Measurements from ENCODE around the gene RARB.

RARB gene

DNA sequence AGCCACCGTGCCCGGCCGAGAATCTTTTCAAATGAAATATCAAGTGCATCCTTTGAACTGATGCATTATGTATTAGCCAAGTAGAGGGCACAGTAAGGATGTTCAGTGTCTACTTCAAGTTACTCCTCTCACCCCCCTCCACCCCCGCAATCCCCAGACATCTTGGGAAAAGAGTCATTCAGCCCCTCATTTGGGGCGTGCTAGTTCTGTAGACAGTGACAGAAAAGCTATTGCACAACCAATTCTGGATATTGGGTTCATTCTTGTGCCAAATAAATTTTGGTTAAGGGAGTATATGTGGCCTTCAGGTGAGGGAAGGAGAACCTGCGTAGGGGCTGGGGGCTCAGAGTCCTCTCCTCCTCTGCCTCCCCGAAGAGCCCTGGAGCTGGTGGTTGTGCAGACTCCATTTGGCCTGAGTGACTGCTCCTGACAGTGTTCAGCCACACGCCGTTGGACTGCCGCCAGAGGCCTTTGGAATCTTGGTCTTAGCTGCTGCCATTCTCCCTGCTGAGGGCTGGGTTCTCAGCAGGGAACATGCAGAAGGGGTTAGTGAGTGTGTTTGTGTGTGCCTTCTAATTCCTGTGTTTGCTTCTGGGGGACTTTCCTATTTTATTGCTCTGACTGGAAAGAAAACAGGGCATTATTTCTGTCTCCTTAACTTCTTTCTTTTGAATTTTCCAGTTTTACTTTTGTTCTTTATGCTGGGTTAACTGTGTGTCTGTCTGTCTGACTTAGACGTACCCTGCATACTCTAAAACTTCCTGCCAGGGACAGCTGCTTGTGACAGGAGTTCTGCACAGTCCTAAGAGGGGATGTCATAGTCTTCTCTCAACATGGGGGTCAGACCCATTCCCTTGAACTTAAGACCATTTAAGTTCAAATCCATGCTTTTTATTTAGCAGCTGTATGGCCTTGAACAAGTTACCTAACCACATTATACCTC lies 21.0 kb downstream of the RARB start:
- no peak for DNase-seq (ENCODE audit: low spot score)

DNA sequence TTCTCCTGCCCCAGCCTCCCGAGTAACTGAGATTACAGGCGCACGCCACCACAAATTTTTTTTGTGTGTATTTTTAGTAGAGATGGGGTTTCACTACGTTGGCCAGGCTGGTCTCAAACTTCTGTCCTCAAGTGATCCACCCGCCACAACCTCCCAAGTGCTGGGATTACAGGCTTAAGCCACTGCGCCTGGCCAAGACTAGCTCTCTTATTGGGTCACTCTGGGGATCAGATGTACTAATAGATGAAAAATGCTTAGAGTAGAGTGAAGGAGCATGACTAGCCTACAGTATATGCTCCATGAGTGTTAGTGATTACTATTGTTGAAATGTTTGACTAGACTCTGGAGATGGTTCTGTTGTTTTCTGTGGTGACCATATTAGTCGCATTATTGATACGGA lies 21.8 kb downstream of the RARB start:
- DNase-seq (ENCODE audit: low spot score) = no peak

DNA sequence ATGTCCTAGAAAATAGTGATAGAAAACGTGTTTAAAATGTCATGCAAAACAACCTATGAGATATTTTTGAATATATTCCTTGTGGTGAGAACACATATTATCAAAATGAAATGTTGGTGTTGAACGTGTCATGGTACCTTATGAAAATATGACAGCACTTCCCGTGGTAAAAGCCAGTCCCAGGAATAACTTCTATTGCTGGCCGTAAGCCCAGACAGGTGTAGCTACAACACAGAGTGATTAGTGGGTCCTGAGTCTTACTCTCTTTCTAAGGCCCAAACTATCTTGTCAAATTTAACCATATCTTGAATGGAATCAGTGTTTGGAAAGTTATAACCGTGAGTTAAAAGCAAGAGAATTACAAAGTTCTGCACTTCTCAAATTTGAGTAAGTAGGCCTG lies 24.1 kb downstream of the RARB start:
- no peak for DNase-seq (ENCODE audit: low spot score)

DNA sequence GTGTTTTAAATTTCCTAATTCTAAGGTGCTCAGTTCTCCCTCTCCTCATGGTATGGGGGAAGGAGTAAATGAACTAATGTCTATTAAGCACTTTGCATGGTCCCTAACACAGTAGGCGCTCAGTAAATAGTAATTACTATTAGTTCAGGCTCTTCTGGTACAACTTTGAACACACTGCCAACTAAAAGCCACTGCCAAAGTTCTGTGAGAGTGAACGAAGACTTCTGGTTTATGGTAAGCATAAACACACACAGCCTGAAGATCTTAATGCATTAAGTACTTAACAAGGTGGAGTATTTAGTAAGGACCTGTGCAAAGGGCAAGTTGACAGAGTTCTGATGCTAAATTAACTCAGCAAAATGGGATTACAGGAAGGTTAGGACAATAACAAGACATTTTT lies 24.7 kb downstream of the RARB start:
- no peak for DNase-seq (ENCODE audit: low spot score)

DNA sequence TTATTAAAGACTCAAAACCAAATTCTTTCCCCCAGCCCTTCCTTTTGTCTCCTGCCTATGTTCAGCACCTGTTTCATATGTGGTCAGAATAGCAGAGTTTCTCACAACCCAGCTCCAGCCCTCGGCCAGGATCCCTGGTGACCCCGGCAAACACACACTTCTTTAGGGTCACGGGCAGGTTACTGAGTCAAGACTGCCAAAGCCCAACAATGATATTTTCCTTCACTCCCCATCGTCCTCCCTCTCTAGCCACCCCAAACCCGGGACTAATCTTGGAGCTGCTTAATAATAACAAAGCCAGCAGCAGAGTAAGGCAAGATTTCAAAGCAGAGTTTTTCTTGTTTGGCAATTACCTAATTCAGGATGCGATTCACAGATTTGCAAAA lies 25.5 kb downstream of the RARB start:
- no peak for DNase-seq (ENCODE audit: low spot score)

DNA sequence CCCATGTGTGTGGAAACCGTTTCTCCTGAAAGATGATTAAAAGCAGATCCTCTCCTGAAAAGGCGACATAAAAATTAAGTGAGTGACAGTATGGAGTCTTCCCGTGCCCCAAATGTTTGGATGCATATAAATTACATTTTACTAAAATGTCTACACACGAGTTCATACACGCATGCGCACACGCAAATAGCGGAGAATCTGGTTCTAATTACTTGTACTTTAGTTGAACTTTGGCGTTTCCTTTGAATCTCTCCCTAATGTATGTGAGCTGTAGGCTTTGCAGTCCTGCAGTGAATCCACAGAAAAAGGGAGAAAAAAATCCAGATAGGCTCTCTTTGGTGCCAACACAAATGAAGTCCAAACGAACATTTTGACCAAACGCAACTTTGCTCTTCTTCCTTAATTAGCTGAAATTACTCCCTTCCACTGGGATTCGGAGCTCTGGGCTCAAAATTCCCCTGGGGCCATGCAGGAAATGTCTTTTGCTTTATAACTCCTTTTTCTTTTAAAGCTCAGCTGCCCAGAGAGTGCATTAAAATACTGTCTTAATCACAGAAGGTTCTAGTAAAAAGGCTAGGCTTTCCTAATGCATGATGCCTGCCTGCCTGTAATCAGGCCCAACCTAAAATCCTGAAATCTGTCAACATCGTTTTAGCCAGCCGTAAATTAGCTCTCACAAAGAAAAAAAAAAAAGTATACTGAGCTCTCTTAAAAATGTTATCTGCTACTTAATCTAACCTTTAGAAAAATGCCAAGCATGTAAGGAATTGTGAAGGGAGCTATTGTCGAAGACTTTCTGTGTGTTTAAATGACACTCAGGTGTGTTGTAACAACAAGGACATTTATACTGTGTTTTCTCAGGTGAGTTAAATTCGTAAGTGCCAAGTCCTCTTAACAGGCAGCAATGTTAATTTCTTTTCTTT lies 26.2 kb downstream of the RARB start:
- no peak for DNase-seq (ENCODE audit: low spot score)

GRCh38 chr3:25455441-25456132 lies 27.5 kb downstream of the RARB start:
- DNase-seq (ENCODE audit: low spot score) = no peak

DNA sequence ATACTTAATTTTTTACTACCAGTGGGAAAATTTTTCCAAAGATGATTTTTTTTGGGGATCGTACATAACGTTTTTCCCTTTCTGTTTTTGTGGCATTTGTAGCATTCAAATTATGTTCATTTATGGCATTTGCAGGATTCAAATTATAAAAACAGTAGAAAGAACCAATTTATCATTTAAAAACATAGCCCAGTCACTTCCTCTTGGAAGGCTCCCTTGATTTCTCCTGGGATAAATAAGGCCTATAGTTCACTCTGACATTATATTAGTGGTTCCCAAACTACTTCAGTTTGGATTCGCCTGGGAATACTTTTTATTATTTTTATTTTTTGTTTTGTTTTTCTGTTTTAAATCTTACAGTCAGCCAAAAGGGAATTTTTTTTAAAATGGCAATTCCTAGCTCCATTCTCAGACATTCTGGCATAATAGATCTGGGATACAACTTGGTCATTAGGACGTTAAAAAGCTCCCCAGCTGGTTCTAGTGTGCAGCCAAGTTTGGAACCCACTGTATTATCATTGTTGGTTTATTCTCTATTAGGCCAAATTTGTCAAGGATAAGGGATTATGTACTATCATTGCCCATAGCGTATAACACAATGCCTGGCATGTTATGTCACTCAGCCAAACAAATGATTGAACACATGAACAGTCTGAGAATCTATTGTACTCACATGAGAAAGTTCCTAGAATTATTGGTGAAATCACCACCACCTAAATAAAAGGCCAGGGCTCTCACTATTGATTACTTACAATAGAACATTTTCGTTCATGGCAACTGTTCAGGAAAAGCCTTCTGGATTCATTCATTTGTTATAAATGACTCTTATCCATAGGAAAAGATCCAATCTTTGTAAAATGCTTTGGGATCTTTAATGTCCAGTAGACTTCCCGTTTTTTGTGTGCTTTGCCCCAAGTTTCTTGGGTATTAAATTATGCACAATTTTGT lies 28.9 kb downstream of the RARB start:
- DNase-seq (ENCODE audit: low spot score) = no peak

DNA sequence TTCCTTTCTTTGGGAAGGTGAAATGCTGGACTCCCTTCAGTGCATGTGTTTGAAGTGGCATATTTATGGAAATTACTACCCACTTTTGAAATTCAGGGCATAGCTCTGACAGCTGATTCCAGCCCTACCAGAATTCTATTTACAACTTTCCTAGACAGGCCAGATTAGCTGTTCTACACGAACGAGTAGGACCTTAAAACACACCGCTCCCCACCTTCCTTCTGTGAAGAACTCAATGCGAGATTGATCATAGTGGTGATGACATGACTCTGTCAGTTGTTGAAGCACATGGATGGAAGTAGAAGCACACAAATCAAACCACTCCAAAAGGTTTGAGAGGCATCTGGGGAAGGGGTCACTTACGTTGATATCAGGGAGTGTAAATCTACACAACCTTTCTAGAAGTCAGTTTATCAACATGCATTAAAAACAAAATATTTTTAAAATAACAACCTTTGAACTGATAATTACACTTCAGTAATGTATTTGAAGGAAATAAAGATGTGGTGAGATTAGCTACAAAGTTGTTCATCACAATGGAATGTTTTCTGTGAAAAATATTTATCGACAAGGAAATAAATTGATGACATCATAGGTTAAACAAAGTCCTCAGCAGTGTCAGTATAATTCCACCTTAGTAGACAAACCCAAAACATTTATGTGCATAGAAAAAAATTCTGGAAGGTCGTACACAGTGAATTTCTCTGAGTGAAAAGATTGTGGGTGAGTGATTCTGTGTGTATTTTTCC lies 29.8 kb downstream of the RARB start:
- no peak for DNase-seq (ENCODE audit: low spot score)

GRCh38 chr3:25458420-25458814 lies 30.4 kb downstream of the RARB start:
- DNase-seq (ENCODE audit: low spot score) = no peak

DNA sequence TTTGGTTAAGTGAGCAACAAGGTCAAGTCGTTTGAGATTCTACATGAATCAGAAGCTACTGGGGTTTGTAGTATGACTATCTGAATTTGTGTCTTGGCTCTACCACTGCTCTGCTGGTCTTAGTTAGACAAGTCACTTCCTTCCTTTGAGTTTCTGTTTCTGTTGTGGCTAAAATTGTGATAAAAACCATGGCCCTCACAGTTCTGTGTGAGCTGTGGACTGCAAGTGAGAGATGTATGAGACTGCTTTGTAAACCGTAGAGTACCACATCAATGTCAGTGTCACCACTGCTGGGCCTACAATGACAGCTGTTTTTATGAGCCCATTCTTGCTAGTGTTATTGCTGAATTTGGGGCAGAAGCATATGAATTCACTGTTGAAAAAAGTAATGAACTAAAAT lies 32.7 kb downstream of the RARB start:
- no peak for DNase-seq (ENCODE audit: low spot score)

GRCh38 chr3:25461946-25462345 lies 33.9 kb downstream of the RARB start:
- DNase-seq (ENCODE audit: low spot score) = no peak

GRCh38 chr3:25462495-25462894 lies 34.4 kb downstream of the RARB start:
- no peak for DNase-seq (ENCODE audit: low spot score)

DNA sequence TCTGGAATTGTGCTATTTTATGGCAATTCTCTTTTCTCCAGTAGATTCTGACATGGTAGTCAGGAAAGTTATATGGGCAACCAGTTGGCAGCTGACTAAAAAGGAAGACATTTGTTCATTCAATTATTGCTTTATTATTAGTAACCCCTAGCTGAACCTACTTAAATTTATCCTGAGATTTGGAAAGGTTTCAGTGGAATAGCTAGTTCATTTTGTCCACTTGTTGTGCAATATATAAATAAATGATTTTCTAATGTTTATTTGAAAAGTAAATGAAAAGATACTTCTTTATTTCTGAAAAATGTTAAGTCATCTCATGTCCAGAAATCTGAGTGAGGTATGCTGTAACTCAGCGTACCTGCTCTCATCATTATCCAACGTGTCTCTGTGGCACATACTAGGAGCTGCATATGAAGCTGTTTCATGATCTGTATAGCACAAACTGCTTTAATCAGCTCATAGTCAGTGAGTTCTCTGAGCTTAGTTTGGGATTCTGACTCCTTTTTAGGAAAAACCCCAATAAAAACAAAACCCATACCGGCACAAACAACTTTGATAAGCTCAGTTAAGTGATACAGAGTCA lies 35.9 kb downstream of the RARB start:
- no peak for DNase-seq (ENCODE audit: low spot score)

- no peak for DNase-seq (ENCODE audit: low spot score)
Measured at GRCh38 chr3:25465266-25465860, 37.3 kb downstream of the RARB start.

GRCh38 chr3:25468866-25469319 lies 40.8 kb downstream of the RARB start:
- no peak for DNase-seq (ENCODE audit: low spot score)

DNA sequence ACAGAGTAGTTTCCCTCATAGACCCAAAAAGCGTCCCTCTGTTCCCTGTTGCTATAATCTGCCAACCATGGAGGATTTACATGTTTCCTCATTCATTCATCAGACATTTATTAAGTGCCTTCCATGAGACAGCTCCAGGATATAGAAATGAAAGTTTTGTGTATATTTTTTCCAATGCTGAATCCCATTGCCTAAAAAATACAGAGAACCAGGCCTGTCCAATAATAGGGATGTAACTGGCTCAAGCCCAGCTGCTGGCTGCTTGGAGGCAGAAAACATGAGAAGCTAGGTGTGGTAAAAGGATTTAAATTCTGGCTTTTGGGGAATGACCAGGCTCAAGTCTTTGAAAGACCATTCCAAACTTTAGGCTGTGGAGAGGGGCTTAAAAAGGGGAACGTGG lies 41.5 kb downstream of the RARB start:
- no peak for DNase-seq (ENCODE audit: low spot score)

GRCh38 chr3:25471081-25471768 lies 43.2 kb downstream of the RARB start:
- DNase-seq (ENCODE audit: low spot score) = no peak

- no peak for DNase-seq (ENCODE audit: low spot score)
Measured at GRCh38 chr3:25472153-25472552, 44.1 kb downstream of the RARB start.
